Amygdala (tissue), 56 donors: Measurements from ENCODE around the gene SELENOH.
"Not testable (repeated sequence)": the region's sequence is repeated elsewhere in the genome, so short reads cannot be mapped to it uniquely, and the experiment has no call there.

Experiments used
- DNase-seq, 56 donors: peaks; one replicate each; lab custom pipeline; 2025; lab: John Stamatoyannopoulos, UW

Gene SELENOH, protein sequence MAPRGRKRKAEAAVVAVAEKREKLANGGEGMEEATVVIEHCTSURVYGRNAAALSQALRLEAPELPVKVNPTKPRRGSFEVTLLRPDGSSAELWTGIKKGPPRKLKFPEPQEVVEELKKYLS

DNA sequence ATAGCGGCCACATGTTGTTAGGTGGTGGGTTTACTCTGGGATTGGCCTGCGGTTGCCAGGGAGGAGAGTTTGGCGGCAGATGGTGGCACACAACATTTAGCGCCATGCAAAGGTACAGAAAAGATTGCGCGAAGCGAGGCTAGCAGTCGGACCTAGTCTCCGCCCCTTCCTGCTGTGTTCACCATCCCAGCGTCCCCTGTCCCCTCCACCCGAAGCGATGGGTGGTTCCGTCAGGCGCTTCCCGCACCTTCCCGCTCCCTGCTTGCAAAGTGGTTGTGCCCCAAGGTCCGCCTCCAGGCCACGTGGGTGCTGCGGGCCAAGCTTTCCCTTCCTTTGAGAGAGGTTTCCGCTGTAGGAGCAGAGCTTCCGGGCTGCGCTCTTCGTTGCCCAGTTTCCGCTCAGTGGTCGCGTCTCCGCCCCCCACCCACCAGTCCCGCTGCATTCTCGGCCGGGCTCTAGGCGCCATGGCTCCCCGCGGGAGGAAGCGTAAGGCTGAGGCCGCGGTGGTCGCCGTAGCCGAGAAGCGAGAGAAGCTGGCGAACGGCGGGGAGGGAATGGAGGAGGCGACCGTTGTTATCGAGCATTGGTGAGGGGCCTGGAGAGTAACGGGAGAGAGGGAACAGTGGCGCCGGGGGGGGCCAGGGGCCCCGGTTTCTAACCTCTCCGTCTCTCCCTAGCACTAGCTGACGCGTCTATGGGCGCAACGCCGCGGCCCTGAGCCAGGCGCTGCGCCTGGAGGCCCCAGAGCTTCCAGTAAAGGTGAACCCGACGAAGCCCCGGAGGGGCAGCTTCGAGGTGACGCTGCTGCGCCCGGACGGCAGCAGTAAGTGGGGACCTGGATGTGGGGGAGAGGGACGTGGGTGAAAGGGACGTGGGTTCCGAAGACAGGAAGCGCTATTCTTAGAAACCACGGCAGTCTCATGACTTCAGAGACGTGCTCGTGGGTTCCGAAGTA, at the start of gene SELENOH:
SELENOH (plus strand) TSS at position 360 of the 955 bp plus-strand sequence; CDS start at position 465, 105 bp downstream.
- DNase-seq, result peak; percentile 35 to 97 (median 93)

- DNase-seq, result peak in 1 of 56 donors; percentile 2
These were observed 42.4 kb upstream of the SELENOH start for GRCh38 chr11:57698843-57699365.

- no peak for DNase-seq
These were observed 41.5 kb upstream of the SELENOH start for GRCh38 chr11:57699813-57700212.

- DNase-seq, result no peak
These were observed 40.9 kb upstream of the SELENOH start for GRCh38 chr11:57700425-57700824.

GRCh38 chr11:57703341-57703740, 38.0 kb upstream of the SELENOH start:
- DNase-seq, result no peak

DNA sequence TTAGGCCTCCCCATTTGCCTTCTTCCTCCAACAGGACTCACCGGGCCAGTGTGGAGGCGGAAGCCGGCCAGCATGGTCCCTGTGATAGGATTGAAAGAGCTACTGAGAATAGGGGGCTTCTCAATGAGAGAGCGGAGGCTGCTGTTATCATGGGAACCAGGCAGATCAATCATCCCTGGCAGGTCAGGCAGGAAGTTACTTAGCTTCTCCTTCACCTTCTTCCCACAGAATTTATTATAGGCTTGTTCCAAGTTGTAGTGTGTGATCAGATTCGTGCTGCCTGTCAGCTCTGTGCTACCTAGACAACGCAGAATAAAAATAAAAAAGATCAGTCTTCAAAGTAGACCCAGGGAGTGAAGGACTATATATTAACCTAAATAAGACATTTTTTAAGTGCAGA, 36.4 kb upstream of the SELENOH start:
- DNase-seq, result no peak

DNA sequence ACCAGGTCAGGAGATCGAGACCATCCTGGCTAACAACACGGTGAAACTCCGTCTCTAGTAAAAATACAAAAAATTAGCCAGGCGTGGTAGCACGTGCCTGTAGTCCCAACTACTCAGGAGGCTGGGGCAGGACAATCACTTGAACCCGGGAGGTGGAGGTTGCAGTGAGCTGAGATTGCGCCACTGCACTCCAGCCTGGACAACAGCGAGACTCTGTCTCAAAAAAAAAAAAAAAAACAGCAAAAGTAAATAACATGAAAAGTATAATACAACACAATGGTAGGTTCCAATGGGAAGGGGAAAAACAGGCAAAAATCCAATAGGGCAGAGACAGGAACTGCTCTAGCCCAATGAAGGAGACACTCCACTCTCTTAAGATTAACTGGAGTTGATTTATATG, 35.9 kb upstream of the SELENOH start:
- not testable (repeated sequence) for DNase-seq

- DNase-seq, result no peak
These were observed 31.4 kb upstream of the SELENOH start for GRCh38 chr11:57709802-57710367.

DNA sequence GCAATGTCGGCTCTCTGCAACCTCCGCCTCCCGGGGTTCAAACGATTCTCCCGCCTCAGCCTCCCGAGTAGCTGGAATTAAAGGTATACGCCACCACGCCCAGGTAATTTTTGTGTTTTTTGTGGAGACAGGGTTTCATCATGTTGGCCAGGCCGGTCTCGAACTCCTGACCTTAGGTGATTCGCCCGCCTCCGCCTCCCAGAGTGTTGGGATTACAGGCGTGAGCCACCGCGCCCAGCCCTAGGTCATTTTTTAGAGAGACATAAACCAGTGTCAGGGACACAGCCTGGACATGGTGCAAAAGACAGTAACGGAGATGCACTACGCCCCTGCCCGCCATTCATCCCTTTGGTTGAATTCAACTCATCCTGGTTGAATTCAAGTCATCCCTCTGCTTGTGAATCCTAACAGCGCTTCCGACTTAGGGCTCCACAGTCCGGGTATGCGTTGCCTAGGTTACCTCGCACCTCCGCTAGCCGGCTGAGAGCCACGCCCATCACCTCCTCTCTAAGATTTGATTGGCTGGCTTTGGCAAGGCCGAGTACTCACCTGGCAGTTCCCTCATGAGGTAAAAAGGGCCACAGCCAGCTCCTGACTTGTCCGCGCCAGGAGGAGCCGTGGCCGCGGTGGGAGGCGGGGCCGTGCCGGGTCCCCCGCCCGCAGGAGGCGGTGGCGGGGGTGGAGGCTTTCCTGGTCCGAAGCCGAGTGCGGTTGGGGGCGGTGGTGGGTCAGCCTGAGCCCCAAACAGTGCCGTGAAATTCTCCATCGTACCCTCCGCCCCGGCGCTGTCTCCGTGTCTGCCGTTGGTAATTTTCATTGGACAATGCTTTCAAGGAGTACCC, 29.7 kb upstream of the SELENOH start, which contains the start of gene MED19:
MED19 (minus strand) TSS at position 802 of the 842 bp plus-strand sequence; CDS start at position 766, 36 bp downstream.
- peak in 35 of 56 donors; percentile 29 to 91 (median 73) for DNase-seq

GRCh38 chr11:57712256-57713150, 28.8 kb upstream of the SELENOH start, which contains the start of gene TMX2:
TMX2 (plus strand) TSS chr11:57712593; CDS start chr11:57712619, 26 bp downstream.
- DNase-seq, result peak; percentile 35 to 100 (median 93)

- no peak for DNase-seq
These were observed 27.5 kb upstream of the SELENOH start for GRCh38 chr11:57713835-57714234.

DNA sequence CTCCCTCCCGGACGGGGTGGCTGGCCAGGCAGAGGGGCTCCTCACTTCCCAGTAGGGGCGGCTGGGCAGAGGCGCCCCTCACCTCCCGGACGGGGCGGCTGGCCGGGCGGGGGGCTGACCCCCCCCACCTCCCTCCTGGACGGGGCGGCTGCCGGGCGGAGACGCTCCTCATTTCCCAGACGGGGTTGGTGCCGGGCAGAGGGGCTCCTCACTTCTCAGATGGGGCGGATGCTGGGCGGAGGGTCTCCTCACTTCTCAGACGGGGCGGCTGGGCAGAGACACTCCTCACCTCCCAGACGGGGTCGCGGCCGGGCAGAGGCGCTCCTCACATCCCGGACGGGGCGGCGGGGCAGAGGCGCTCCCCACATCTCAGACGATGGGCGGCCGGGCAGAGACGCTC, 24.6 kb upstream of the SELENOH start:
- DNase-seq, result not testable (repeated sequence)

- no peak for DNase-seq
These were observed 14.1 kb upstream of the SELENOH start for GRCh38 chr11:57727185-57727584.

DNA sequence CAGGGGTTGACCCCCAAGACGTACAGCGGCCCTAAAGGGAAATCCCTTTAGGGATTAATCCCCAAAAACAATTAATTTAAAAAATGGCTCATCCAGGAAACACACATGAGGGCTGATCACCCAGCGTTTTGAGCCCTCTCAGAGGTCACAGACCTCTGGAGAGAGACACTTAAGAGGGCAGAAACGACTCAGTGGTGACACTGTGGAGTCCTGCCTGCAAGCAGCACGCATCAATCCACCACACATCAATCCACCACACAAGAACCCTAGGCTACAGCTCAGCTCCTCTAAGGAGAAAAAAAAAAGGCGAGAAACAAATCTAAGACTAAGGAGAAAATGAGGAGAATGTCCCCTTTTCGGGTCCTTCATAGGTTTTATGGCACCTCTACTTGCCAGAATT, 12.5 kb upstream of the SELENOH start:
- no peak for DNase-seq

GRCh38 chr11:57729479-57729878, 11.8 kb upstream of the SELENOH start:
- no peak for DNase-seq

DNA sequence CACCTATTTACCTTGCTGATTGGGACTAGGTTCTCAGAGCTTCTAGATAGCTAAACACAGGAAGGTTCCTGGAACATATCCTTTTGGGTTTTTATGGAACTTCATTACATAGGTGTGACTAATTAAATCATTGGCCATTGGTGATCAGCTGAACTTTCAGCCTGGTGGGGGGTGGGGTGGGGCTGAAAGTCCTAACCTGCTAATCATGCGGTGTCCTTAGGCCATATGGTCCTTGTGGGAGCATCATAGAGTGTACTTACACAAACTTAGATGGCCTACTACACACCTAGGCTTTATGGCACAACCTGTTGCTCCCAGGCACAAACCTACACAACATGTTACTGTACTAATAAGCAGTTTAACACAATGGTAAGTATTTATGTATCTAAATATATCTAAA, 8.6 kb upstream of the SELENOH start:
- no peak for DNase-seq

- no peak for DNase-seq
These were observed 5.5 kb upstream of the SELENOH start for GRCh38 chr11:57735619-57736298.

DNA sequence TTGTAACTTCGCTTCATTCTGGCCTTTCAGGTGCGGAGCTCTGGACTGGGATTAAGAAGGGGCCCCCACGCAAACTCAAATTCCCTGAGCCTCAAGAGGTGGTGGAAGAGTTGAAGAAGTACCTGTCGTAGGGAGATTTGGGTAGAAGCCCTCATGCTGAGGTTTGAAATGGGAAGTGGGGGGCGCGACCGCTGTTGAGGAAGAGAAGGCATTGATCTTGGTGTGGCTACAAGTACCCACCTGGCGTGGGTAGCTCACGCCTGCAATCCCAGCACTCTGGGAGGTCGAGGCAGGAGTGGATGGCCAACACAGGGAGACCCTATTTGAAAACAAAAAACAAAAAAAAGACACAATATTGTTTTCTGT, 779 bp downstream of the SELENOH start:
- no peak for DNase-seq
